ENCODE measurements around the gene TOP2A. TPM values are rescaled to one million over a fixed set of nuclear protein-coding genes. Genes with fewer than 3 reads are reported as not detected.

Gene TOP2A
- total RNA-seq, 1 experiment from 2014 or later, result 199 TPM

GRCh38 chr17:40351359-40352236 lies 66.1 kb downstream of the TOP2A start:
- Histone ChIP-seq H3K4me3 (ENCODE audit: low read length) (no peak overlapping the region), H3K27me3 (ENCODE audit: low read length) (no peaks in the 10 kb centered on the region), H3K4me2 (ENCODE audit: low read depth, low read length, poor library complexity, severe bottlenecking) (no peak overlapping the region), H3K4me1 (ENCODE audit: low read length) (peaks cover 22% of the 10 kb centered on the region), H3K27ac (ENCODE audit: low read length) (no peak overlapping the region), H3K79me2 (ENCODE audit: low read length) (no peaks in the 10 kb centered on the region), H2AFZ (ENCODE audit: low read length) (no peak overlapping the region), H3K9me2 (replicated peaks; ENCODE audit: insufficient read depth, low read length) (no peaks in the 10 kb centered on the region), H3K9me3 (ENCODE audit: low read length) (no peaks in the 10 kb centered on the region), H4K20me1 (ENCODE audit: insufficient read depth, low read depth, low read length) (no peaks in the 10 kb centered on the region), H3K36me3 (ENCODE audit: insufficient read depth, low read length) (peaks cover 5% of the 10 kb centered on the region; the same call in 1 of the 2 replicates), H3K9ac (ENCODE audit: low read length) (no peak overlapping the region)
- no peak for DNase-seq

- Histone ChIP-seq H3K4me2 (ENCODE audit: low read depth, low read length, poor library complexity, severe bottlenecking) (no peak overlapping the region), H4K20me1 (ENCODE audit: insufficient read depth, low read depth, low read length) (no peaks in the 10 kb centered on the region), H2AFZ (ENCODE audit: low read length) (no peak overlapping the region), H3K79me2 (ENCODE audit: low read length) (peaks cover 2% of the 10 kb centered on the region; the same call in 1 of the 2 replicates), H3K9me3 (ENCODE audit: low read length) (no peaks in the 10 kb centered on the region), H3K27me3 (ENCODE audit: low read length) (no peaks in the 10 kb centered on the region), H3K4me3 (ENCODE audit: low read length) (no peak overlapping the region), H3K9ac (ENCODE audit: low read length) (no peak overlapping the region), H3K4me1 (ENCODE audit: low read length) (peaks cover 22% of the 10 kb centered on the region), H3K36me3 (ENCODE audit: insufficient read depth, low read length) (peaks cover 5% of the 10 kb centered on the region; the same call in 1 of the 2 replicates), H3K27ac (ENCODE audit: low read length) (no peak overlapping the region), H3K9me2 (replicated peaks; ENCODE audit: insufficient read depth, low read length) (no peaks in the 10 kb centered on the region)
- DNase-seq, result no peak
These were observed 66.9 kb downstream of the TOP2A start for GRCh38 chr17:40350689-40351358.

GRCh38 chr17:40349895-40350688 lies 67.6 kb downstream of the TOP2A start:
- Histone ChIP-seq H2AFZ (ENCODE audit: low read length) (no peak overlapping the region), H3K79me2 (ENCODE audit: low read length) (peaks cover 2% of the 10 kb centered on the region; the same call in 1 of the 2 replicates), H3K4me2 (ENCODE audit: low read depth, low read length, poor library complexity, severe bottlenecking) (no peak overlapping the region), H3K9me2 (replicated peaks; ENCODE audit: insufficient read depth, low read length) (no peaks in the 10 kb centered on the region), H3K9me3 (ENCODE audit: low read length) (no peaks in the 10 kb centered on the region), H4K20me1 (ENCODE audit: insufficient read depth, low read depth, low read length) (no peaks in the 10 kb centered on the region), H3K4me1 (ENCODE audit: low read length) (peaks cover 25% of the 10 kb centered on the region), H3K27me3 (ENCODE audit: low read length) (no peaks in the 10 kb centered on the region), H3K4me3 (ENCODE audit: low read length) (no peak overlapping the region), H3K36me3 (ENCODE audit: insufficient read depth, low read length) (no peaks in the 10 kb centered on the region), H3K27ac (ENCODE audit: low read length) (no peak overlapping the region), H3K9ac (ENCODE audit: low read length) (no peak overlapping the region)
- no peak for DNase-seq

GRCh38 chr17:40349477-40349894 lies 68.2 kb downstream of the TOP2A start:
- no peaks in the 10 kb centered on the region for H3K9me3 ChIP-seq (ENCODE audit: low read length)
- no peak overlapping the region for H2AFZ ChIP-seq (ENCODE audit: low read length)
- H3K79me2 ChIP-seq (ENCODE audit: low read length), result peaks cover 2% of the 10 kb centered on the region; the same call in 1 of the 2 replicates
- no peaks in the 10 kb centered on the region for H3K27me3 ChIP-seq (ENCODE audit: low read length)
- H3K36me3 ChIP-seq (ENCODE audit: insufficient read depth, low read length), result no peaks in the 10 kb centered on the region
- no peaks in the 10 kb centered on the region for H4K20me1 ChIP-seq (ENCODE audit: insufficient read depth, low read depth, low read length)
- no peak overlapping the region for H3K4me2 ChIP-seq (ENCODE audit: low read depth, low read length, poor library complexity, severe bottlenecking)
- H3K9me2 ChIP-seq (replicated peaks; ENCODE audit: insufficient read depth, low read length), result no peaks in the 10 kb centered on the region
- H3K9ac ChIP-seq (ENCODE audit: low read length), result no peak overlapping the region
- no peak for DNase-seq
- no peak overlapping the region for H3K27ac ChIP-seq (ENCODE audit: low read length)
- no peak overlapping the region for H3K4me3 ChIP-seq (ENCODE audit: low read length)
- H3K4me1 ChIP-seq (ENCODE audit: low read length), result peaks cover 27% of the 10 kb centered on the region

- no peak for DNase-seq
- H3K4me2 ChIP-seq (ENCODE audit: low read depth, low read length, poor library complexity, severe bottlenecking), result no peak overlapping the region
- H3K27ac ChIP-seq (ENCODE audit: low read length), result no peak overlapping the region
- peaks cover 34% of the 10 kb centered on the region for H3K4me1 ChIP-seq (ENCODE audit: low read length)
- H4K20me1 ChIP-seq (ENCODE audit: insufficient read depth, low read depth, low read length), result peaks cover 7% of the 10 kb centered on the region; the same call in 1 of the 2 replicates
- no peak overlapping the region for H3K9ac ChIP-seq (ENCODE audit: low read length)
- H3K4me3 ChIP-seq (ENCODE audit: low read length), result no peak overlapping the region
- H2AFZ ChIP-seq (ENCODE audit: low read length), result no peak overlapping the region
- H3K9me2 ChIP-seq (replicated peaks; ENCODE audit: insufficient read depth, low read length), result no peaks in the 10 kb centered on the region
- no peaks in the 10 kb centered on the region for H3K36me3 ChIP-seq (ENCODE audit: insufficient read depth, low read length)
- no peaks in the 10 kb centered on the region for H3K9me3 ChIP-seq (ENCODE audit: low read length)
- H3K27me3 ChIP-seq (ENCODE audit: low read length), result no peaks in the 10 kb centered on the region
- peaks cover 7% of the 10 kb centered on the region; the same call in 1 of the 2 replicates for H3K79me2 ChIP-seq (ENCODE audit: low read length)
These were observed 68.9 kb downstream of the TOP2A start for GRCh38 chr17:40348562-40349476.

GRCh38 chr17:40348136-40348504 lies 69.6 kb downstream of the TOP2A start:
- Histone ChIP-seq H2AFZ (ENCODE audit: low read length) (no peak overlapping the region), H3K4me2 (ENCODE audit: low read depth, low read length, poor library complexity, severe bottlenecking) (no peak overlapping the region), H3K4me1 (ENCODE audit: low read length) (peaks cover 39% of the 10 kb centered on the region), H3K27ac (ENCODE audit: low read length) (no peak overlapping the region), H3K36me3 (ENCODE audit: insufficient read depth, low read length) (no peaks in the 10 kb centered on the region), H3K79me2 (ENCODE audit: low read length) (peaks cover 7% of the 10 kb centered on the region; the same call in 1 of the 2 replicates), H3K27me3 (ENCODE audit: low read length) (no peaks in the 10 kb centered on the region), H3K9me2 (replicated peaks; ENCODE audit: insufficient read depth, low read length) (no peaks in the 10 kb centered on the region), H4K20me1 (ENCODE audit: insufficient read depth, low read depth, low read length) (peaks cover 13% of the 10 kb centered on the region; the same call in 1 of the 2 replicates), H3K9ac (ENCODE audit: low read length) (no peak overlapping the region), H3K9me3 (ENCODE audit: low read length) (no peaks in the 10 kb centered on the region), H3K4me3 (ENCODE audit: low read length) (no peak overlapping the region)
- DNase-seq, result no peak

- no peak for DNase-seq
- Histone ChIP-seq H3K4me1 (ENCODE audit: low read length) (peaks cover 39% of the 10 kb centered on the region), H3K36me3 (ENCODE audit: insufficient read depth, low read length) (no peaks in the 10 kb centered on the region), H3K79me2 (ENCODE audit: low read length) (peaks cover 7% of the 10 kb centered on the region; the same call in 1 of the 2 replicates), H3K9me3 (ENCODE audit: low read length) (no peaks in the 10 kb centered on the region), H3K9me2 (replicated peaks; ENCODE audit: insufficient read depth, low read length) (no peaks in the 10 kb centered on the region), H3K27ac (ENCODE audit: low read length) (no peak overlapping the region), H2AFZ (ENCODE audit: low read length) (no peak overlapping the region), H3K4me3 (ENCODE audit: low read length) (no peak overlapping the region), H3K9ac (ENCODE audit: low read length) (no peak overlapping the region), H4K20me1 (ENCODE audit: insufficient read depth, low read depth, low read length) (peaks cover 19% of the 10 kb centered on the region; the same call in 1 of the 2 replicates), H3K4me2 (ENCODE audit: low read depth, low read length, poor library complexity, severe bottlenecking) (no peak overlapping the region), H3K27me3 (ENCODE audit: low read length) (no peaks in the 10 kb centered on the region)
These were observed 70.2 kb downstream of the TOP2A start for GRCh38 chr17:40347319-40348135.
